ENCODE measurements around the gene CENPQ.

The CENPQ gene

GRCh38 chr6:49541210-49541724, 78.1 kb downstream of the CENPQ start:
- DNase-seq (ENCODE audit: low spot score): no peak

GRCh38 chr6:49541936-49542335, 78.8 kb downstream of the CENPQ start:
- no peak for DNase-seq (ENCODE audit: low spot score)
